Osteoblast (primary cell): ENCODE data around the gene FES. TPM values are rescaled to one million over a fixed set of nuclear protein-coding genes. Genes with fewer than 3 reads are reported as not detected.

Source experiments
- DNase-seq: peaks from one replicate; pipeline ENCODE4 v3.0.0; 2011; ENCODE audit warnings: low spot score, mixed read lengths; ENCODE audit not compliant: insufficient read length; ENCODE audit errors: missing footprints
- H2AFZ ChIP-seq: 2 replicates; pipeline ENCODE4 v1.6.0; 2011; ENCODE audit warnings: mild to moderate bottlenecking, low read length
- H3K27ac ChIP-seq: 2 replicates; pipeline ENCODE4 v1.5.1; 2011; ENCODE audit warnings: mild to moderate bottlenecking, low read depth, low read length, moderate library complexity
- H3K27me3 ChIP-seq: 2 replicates; pipeline ENCODE4 v1.6.0; 2012; ENCODE audit warnings: mild to moderate bottlenecking, control low read depth, inconsistent platforms, low read length, moderate library complexity; ENCODE audit not compliant: insufficient read depth
- H3K36me3 ChIP-seq: 2 replicates; pipeline ENCODE4 v1.5.1; 2011; ENCODE audit warnings: mild to moderate bottlenecking, low read length, control low read depth, moderate library complexity; ENCODE audit not compliant: insufficient read depth
- H3K4me1 ChIP-seq: 2 replicates; pipeline ENCODE4 v1.5.1; 2011; ENCODE audit warnings: mild to moderate bottlenecking, low read length, control low read depth, moderate library complexity; ENCODE audit not compliant: insufficient read depth
- H3K4me2 ChIP-seq: 2 replicates; pipeline ENCODE4 v1.6.0; 2011; ENCODE audit warnings: mild to moderate bottlenecking, low read length; ENCODE audit not compliant: insufficient read depth
- H3K4me3 ChIP-seq: fragments of 200-600 bp; sonication (generic); 3 replicates; pipeline ENCODE4 v1.5.1; 2012; ENCODE audit warnings: mild to moderate bottlenecking, low read length, inconsistent platforms; ENCODE audit not compliant: insufficient read depth
- H3K79me2 ChIP-seq: 2 replicates; pipeline ENCODE4 v1.6.0; 2012; ENCODE audit warnings: mild to moderate bottlenecking, low read length, control low read depth, inconsistent platforms; ENCODE audit not compliant: insufficient read depth
- H3K9me3 ChIP-seq: 2 replicates; pipeline ENCODE4 v1.5.1; 2011; ENCODE audit warnings: low read depth, low read length, control low read depth
- H4K20me1 ChIP-seq: 2 replicates; pipeline ENCODE4 v1.6.0; 2012; ENCODE audit warnings: mild to moderate bottlenecking, low read length, control low read depth; ENCODE audit not compliant: insufficient read depth
- CTCF ChIP-seq: IDR thresholded peaks from 2 replicates; pipeline ENCODE4 v1.5.1; 2011; ENCODE audit warnings: mild to moderate bottlenecking, low read depth, low read length, moderate library complexity; ENCODE audit errors: extremely low read depth
- total RNA-seq: library from RNA; depleted of rRNA; stranded (reverse); fragments of >200 nt; gene quantifications from 2 replicates; pipeline ENCODE4 v1.2.3, GENCODE V29; 2012

FES gene
- total RNA-seq, 1 donor = 20.3 TPM

- TF ChIP-seq CTCF = no peak
Measured at GRCh38 chr15:90879730-90880366, 4.5 kb upstream of the FES start.

GRCh38 chr15:90880381-90881145, 3.7 kb upstream of the FES start:
- H2AFZ ChIP-seq = no peak overlapping the region
- H3K9me3 ChIP-seq = no peaks in the 10 kb centered on the region
- peaks cover 4% of the 10 kb centered on the region for H4K20me1 ChIP-seq
- H3K4me3 ChIP-seq = no peak overlapping the region
- no peak overlapping the region for H3K4me2 ChIP-seq
- no peak for TF ChIP-seq CTCF
- no peaks in the 10 kb centered on the region for H3K27me3 ChIP-seq
- peaks cover 11% of the 10 kb centered on the region for H3K79me2 ChIP-seq
- DNase-seq = peak; percentile 75
- H3K4me1 ChIP-seq = peaks cover 18% of the 10 kb centered on the region
- no peak overlapping the region for H3K27ac ChIP-seq
- peaks cover 56% of the 10 kb centered on the region for H3K36me3 ChIP-seq

More at GRCh38 chr15:90879730-90880366, 4.5 kb upstream of the FES start:
- H3K9me3 ChIP-seq = no peaks in the 10 kb centered on the region
- no peak for DNase-seq
- H2AFZ ChIP-seq = no peak overlapping the region
- no peak overlapping the region for H3K4me2 ChIP-seq
- H4K20me1 ChIP-seq = peaks cover 9% of the 10 kb centered on the region
- H3K27ac ChIP-seq = no peak overlapping the region
- peaks cover 11% of the 10 kb centered on the region for H3K4me1 ChIP-seq
- H3K27me3 ChIP-seq = no peaks in the 10 kb centered on the region
- peaks cover 56% of the 10 kb centered on the region for H3K36me3 ChIP-seq
- peaks cover 19% of the 10 kb centered on the region for H3K79me2 ChIP-seq
- no peak overlapping the region for H3K4me3 ChIP-seq

GRCh38 chr15:90881181-90881977, 2.9 kb upstream of the FES start:
- H3K36me3 ChIP-seq = peaks cover 55% of the 10 kb centered on the region
- TF ChIP-seq CTCF = no peak

More at GRCh38 chr15:90881181-90881977, 2.9 kb upstream of the FES start:
- H3K4me3 ChIP-seq = no peak overlapping the region
- H2AFZ ChIP-seq = no peak overlapping the region
- DNase-seq = no peak
- H3K27me3 ChIP-seq = no peaks in the 10 kb centered on the region
- H3K79me2 ChIP-seq = peaks cover 6% of the 10 kb centered on the region
- peaks cover 2% of the 10 kb centered on the region for H4K20me1 ChIP-seq
- no peak overlapping the region for H3K4me2 ChIP-seq
- H3K4me1 ChIP-seq = peaks cover 25% of the 10 kb centered on the region
- H3K9me3 ChIP-seq = no peaks in the 10 kb centered on the region
- no peak overlapping the region for H3K27ac ChIP-seq
